22Rv1 (cell line): ENCODE measurements around the gene WDR17.

Experiments used
- CTCF ChIP-seq: fragments of 450-650 bp; IDR thresholded peaks from 2 replicates; pipeline ENCODE4 v1.5.1; 2017; ENCODE audit warnings: mild to moderate bottlenecking
- ZFX ChIP-seq: fragments of 450-650 bp; IDR thresholded peaks from 2 replicates; pipeline ENCODE4 v1.6.1; 2017; ENCODE audit warnings: antibody characterized with exemption, borderline replicate concordance

GRCh38 chr4:176195184-176195978 is 129.7 kb downstream of the WDR17 start, which contains the start of gene SPATA4:
- TF ChIP-seq CTCF (no peak), ZFX (no peak)
